Measurements from ENCODE around the gene CCNT1.

DNA sequence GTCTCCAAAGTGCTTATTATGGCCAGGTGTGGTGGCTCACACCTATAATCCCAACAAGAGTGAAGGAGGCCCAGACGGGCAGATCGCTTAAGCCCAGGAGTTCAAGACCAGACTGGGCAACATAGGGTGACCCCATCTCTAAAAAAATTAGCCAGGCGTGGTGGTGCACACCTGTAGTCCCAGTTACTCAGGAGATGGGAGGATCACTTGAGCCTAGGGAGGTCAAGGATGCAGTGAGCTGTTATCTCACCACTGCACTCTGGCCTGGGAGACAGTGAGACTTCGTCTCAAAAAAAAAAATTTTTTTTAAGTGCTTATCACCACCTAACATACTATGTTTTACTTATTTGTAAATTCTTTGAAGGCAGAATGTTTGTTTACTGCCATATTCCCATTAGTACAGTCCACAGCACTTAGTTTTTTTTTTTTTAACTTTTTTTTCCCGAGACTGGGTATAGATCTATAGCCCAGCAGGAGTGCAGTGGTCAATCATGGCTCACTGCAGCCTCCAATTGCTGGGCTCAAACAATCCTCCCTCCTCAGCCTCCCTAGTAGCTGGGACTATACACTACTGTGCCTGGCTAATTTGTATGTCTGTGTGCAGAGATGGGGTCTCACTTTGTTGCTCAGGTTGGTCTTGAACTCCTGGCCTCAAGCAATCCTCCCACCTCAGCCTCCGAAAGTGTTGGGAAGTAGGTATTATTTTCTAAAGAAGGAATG, 29.7 kb downstream of the CCNT1 start:
- no peak for TF ChIP-seq POLR2A (IDR thresholded peaks at IDR 0.05; ENCODE audit: low read depth, low read length)
- TF ChIP-seq CTCF (conservative IDR thresholded peaks at IDR 0.05; ENCODE audit: low read depth, low read length): no peak
- TF ChIP-seq CEBPB (IDR thresholded peaks at IDR 0.05; ENCODE audit: low read depth, low read length): no peak
- TF ChIP-seq MAFK (IDR thresholded peaks at IDR 0.05; ENCODE audit: low read depth, low read length): no peak
- TF ChIP-seq BHLHE40 (IDR thresholded peaks at IDR 0.05; ENCODE audit: low read depth, low read length): no peak
- no peak for TF ChIP-seq RFX5 (IDR thresholded peaks at IDR 0.05; ENCODE audit: low read depth, low read length)
- TF ChIP-seq RCOR1 (IDR thresholded peaks at IDR 0.05; ENCODE audit: insufficient replicate concordance, low read length): no peak
- TF ChIP-seq SMC3 (IDR thresholded peaks at IDR 0.05; ENCODE audit: low read depth, low read length): no peak
- TF ChIP-seq, protein P1, sequence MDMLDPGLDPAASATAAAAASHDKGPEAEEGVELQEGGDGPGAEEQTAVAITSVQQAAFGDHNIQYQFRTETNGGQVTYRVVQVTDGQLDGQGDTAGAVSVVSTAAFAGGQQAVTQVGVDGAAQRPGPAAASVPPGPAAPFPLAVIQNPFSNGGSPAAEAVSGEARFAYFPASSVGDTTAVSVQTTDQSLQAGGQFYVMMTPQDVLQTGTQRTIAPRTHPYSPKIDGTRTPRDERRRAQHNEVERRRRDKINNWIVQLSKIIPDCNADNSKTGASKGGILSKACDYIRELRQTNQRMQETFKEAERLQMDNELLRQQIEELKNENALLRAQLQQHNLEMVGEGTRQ (IDR thresholded peaks at IDR 0.05; ENCODE audit: low read depth, low read length): no peak
- TF ChIP-seq, protein P2, sequence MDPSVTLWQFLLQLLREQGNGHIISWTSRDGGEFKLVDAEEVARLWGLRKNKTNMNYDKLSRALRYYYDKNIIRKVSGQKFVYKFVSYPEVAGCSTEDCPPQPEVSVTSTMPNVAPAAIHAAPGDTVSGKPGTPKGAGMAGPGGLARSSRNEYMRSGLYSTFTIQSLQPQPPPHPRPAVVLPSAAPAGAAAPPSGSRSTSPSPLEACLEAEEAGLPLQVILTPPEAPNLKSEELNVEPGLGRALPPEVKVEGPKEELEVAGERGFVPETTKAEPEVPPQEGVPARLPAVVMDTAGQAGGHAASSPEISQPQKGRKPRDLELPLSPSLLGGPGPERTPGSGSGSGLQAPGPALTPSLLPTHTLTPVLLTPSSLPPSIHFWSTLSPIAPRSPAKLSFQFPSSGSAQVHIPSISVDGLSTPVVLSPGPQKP (IDR thresholded peaks at IDR 0.05; ENCODE audit: borderline replicate concordance, low read depth, low read length): no peak
